GM12878 (cell line): ENCODE results near the gene TEX28. TPM values are rescaled to one million over a fixed set of nuclear protein-coding genes. Genes with fewer than 3 reads are reported as not detected.

ENCODE experiments used
- ATAC-seq: fragments of 200-7000 bp; cut with Tn5 transposase; 3 replicates; pipeline ENCODE4 v1.9.1; 2020; ENCODE audit warnings: mild to moderate bottlenecking, moderate library complexity
- BruUV-seq: library from RNA; stranded (reverse); fragments of 400-500 nt; replicated peaks from 2 replicates; lab custom pipeline; 2021; lab: Mats Ljungman, UMichigan
- CTCF ChIA-PET: fragments of 300-600 bp; sonication (Branson Sonifier 250); formaldehyde crosslinking; extraction: SDS; loops from one replicate; lab custom pipeline; 2021; ENCODE audit warnings: inconsistent platforms; lab: Yijun Ruan, JAX
- POLR2A ChIA-PET: fragments of 350-600 bp; formaldehyde crosslinking; extraction: SDS; loops from one replicate; lab custom pipeline; 2021; ENCODE audit warnings: inconsistent platforms; lab: Charles Lee
- RAD21 ChIA-PET: fragments of 300-600 bp; sonication (Branson Sonifier 250); formaldehyde crosslinking; loops from one replicate; lab custom pipeline; 2023; ENCODE audit warnings: antibody characterized with exemption; ENCODE audit not compliant: unreplicated experiment; lab: Charles Lee
- SMC1A ChIA-PET: fragments of 300-600 bp; sonication (Branson Sonifier 250); formaldehyde crosslinking; loops from one replicate; lab custom pipeline; 2023; ENCODE audit not compliant: unreplicated experiment, uncharacterized antibody; lab: Charles Lee
- DNase-seq: peaks from one replicate; pipeline ENCODE4 v3.0.0-alpha.2; 2011; ENCODE audit warnings: low read depth, low spot score
- FAIRE-seq: peaks from 3 replicates; lab custom pipeline; 2011; peaks lifted over from hg19 to GRCh38; lab: Jason Lieb, UNC
- H2AFZ ChIP-seq: 2 replicates; pipeline ENCODE4 v1.6.0; 2011; ENCODE audit warnings: low read depth, low read length, control low read depth; ENCODE audit not compliant: control insufficient read depth
- H3K27ac ChIP-seq: 2 replicates; pipeline ENCODE4 v1.5.1; 2011; ENCODE audit warnings: control low read depth; ENCODE audit not compliant: control insufficient read depth, insufficient read depth
- H3K27me3 ChIP-seq, 2 experiments: replicated peaks in 1 of 2; 2 replicates each; pipeline versions ENCODE4 v1.6.0 to v1.6.1; 2011; ENCODE audit warnings: low read length in 1 of 2; ENCODE audit not compliant: control insufficient read depth in 2 of 2, insufficient read depth in 2 of 2
- H3K36me3 ChIP-seq, 2 experiments: 2 replicates each; pipeline ENCODE4 v1.5.1; 2011; ENCODE audit warnings: low read length in 1 of 2; ENCODE audit not compliant: control insufficient read depth in 2 of 2, insufficient read depth in 2 of 2
- H3K4me1 ChIP-seq: 2 replicates; pipeline ENCODE4 v1.6.1; 2011; ENCODE audit warnings: mild to moderate bottlenecking, low read length, moderate library complexity, mixed read lengths; ENCODE audit not compliant: control insufficient read depth, insufficient read depth
- H3K4me2 ChIP-seq: 2 replicates; pipeline ENCODE4 v1.6.0; 2011; ENCODE audit warnings: control low read depth; ENCODE audit not compliant: control insufficient read depth, insufficient read depth
- H3K4me3 ChIP-seq: fragments of 200-600 bp; sonication (generic); 2 replicates; pipeline ENCODE4 v1.5.1; 2016
- H3K79me2 ChIP-seq: 2 replicates; pipeline ENCODE4 v1.6.0; 2011; ENCODE audit warnings: low read length; ENCODE audit not compliant: control insufficient read depth, insufficient read depth
- H3K9ac ChIP-seq: 2 replicates; pipeline ENCODE4 v1.8.0; 2011; ENCODE audit warnings: low read length, control low read depth, mixed read lengths; ENCODE audit not compliant: control insufficient read depth, insufficient read depth
- H3K9me3 ChIP-seq: replicated peaks from 3 replicates; pipeline ENCODE4 v1.5.1; 2011; ENCODE audit warnings: mild to moderate bottlenecking, low read length; ENCODE audit not compliant: control insufficient read depth, insufficient read depth
- H4K20me1 ChIP-seq: 2 replicates; pipeline ENCODE4 v1.6.0; 2011; ENCODE audit not compliant: control insufficient read depth, insufficient read depth
- EP300 ChIP-seq, 2 experiments: fragments of 150-350 bp in 1 of 2; IDR thresholded peaks; 2 replicates each; pipeline ENCODE4 v1.6.1; 2011 to 2012; ENCODE audit warnings: low read depth in 2 of 2, low read length in 2 of 2, borderline replicate concordance in 1 of 2, improper control_type of control experiment in 1 of 2, inconsistent platforms in 1 of 2; ENCODE audit not compliant: control insufficient read depth in 1 of 2
- IRF4 ChIP-seq: IDR thresholded peaks from 2 replicates; pipeline ENCODE4 v1.6.1; 2011; ENCODE audit warnings: low read depth, low read length
- JUNB ChIP-seq: IDR thresholded peaks from 2 replicates; pipeline ENCODE4 v1.6.1; 2016; ENCODE audit warnings: antibody characterized with exemption, mild to moderate bottlenecking
- SKIL ChIP-seq: fragments of 450-650 bp; IDR thresholded peaks from 2 replicates; pipeline ENCODE4 v1.6.1; 2017; ENCODE audit warnings: mild to moderate bottlenecking, low read depth, inconsistent platforms; ENCODE audit not compliant: poor library complexity, severe bottlenecking
- WGBS: methylation state at CpG from one replicate; pipeline ENCODE4 v1.1.6; 2016; ENCODE audit warnings: low lambda C conversion rate; ENCODE audit not compliant: insufficient replicate concordance, insufficient coverage; ENCODE audit errors: missing lambda C conversion rate; 5-methylcytosine and 5-hydroxymethylcytosine counted together
- in situ Hi-C: fragments of 300-500 bp; cut with MboI; formaldehyde crosslinking; loops from 9 replicates; pipeline ENCODE4 v1.14.3; 2018; ENCODE audit warnings: mixed read lengths
- intact Hi-C: fragments of 100-400 bp; cut with micrococcal nuclease; formaldehyde crosslinking; loops from one replicate; pipeline ENCODE4 v1.14.2; 2022; ENCODE audit not compliant: unreplicated experiment
- polyA plus RNA-seq, 11 experiments: library from polyadenylated mRNA; depleted of rRNA in 4 of 11; unstranded in 6 of 11; stranded (reverse) in 5 of 11; fragments of >200 nt; fragmentation: Nextera tagmentation in 4 of 11; fragmentation: Illumina TruSeq in 1 of 11; extraction: Ambion mirVana in 4 of 11; extraction: Trizol in 1 of 11; gene quantifications; 1 replicate in 1 of 11; 2 replicates in 10 of 11; pipeline versions ENCODE4 v1.2.1 to v1.2.3, GENCODE V29; 2011 to 2016; ENCODE audit warnings: inconsistent platforms in 2 of 11, missing spikeins in 2 of 11, low read depth in 1 of 11
- total RNA-seq, 4 experiments: library from RNA; depleted of rRNA in 3 of 4; stranded (reverse); fragments of >200 nt in 3 of 4; fragmentation: Illumina TruSeq in 1 of 4; extraction: Trizol in 1 of 4; gene quantifications; 2 replicates each; pipeline versions ENCODE4 v1.2.1 to v1.2.3, GENCODE V29; 2013 to 2021

TEX28 gene
- total and polyA plus RNA-seq, 10 of the 15 experiments (the other 5 are each of a cell fraction or from before 2014, with no cell fraction given), result not detected

- Histone ChIP-seq H3K4me1 (peaks cover 5% of the 10 kb centered on the region; the same call in 1 of the 2 replicates), H3K9ac (no peak overlapping the region), H3K4me3 (no peak overlapping the region), H4K20me1 (no peaks in the 10 kb centered on the region), H3K4me2 (no peak overlapping the region), H3K27me3 (no peaks in the 10 kb centered on the region), H3K79me2 (no peaks in the 10 kb centered on the region), H2AFZ (no peak overlapping the region), H3K36me3 (no peaks in the 10 kb centered on the region), H3K9me3 (no peaks in the 10 kb centered on the region; the same call in 1 of the 3 replicates), H3K27ac (no peak overlapping the region)
- no peak for DNase-seq
- intact Hi-C loops (no loop called here), in situ Hi-C loops (loop anchor here (25.0 kb wide), 1 partner anchor 174 kb away; the partner anchor contains the start of gene OPN1LW)
- no peak for FAIRE-seq
- RAD21 ChIA-PET, result no interaction called here
- BruUV-seq, result no TSS peak
- POLR2A ChIA-PET, result no interaction called here
- CTCF ChIA-PET, result interaction anchor here (1.6 to 4.0 kb wide), 3 partner anchors 13 to 189 kb away, joined by 4 to 17 read pairs (median 4); no protein-coding TSS in a partner anchor
- no peak for ATAC-seq
- SMC1A ChIA-PET, result no interaction called here
- TF ChIP-seq IRF4 (0 out of 2 replicates have a peak, but pooled peaks have one; percentile 25), JUNB (peak; percentile 59), SKIL (no peak), EP300 (IDR thresholded peaks at IDR 0.05; ENCODE audit: borderline replicate concordance in 1 of 2, control insufficient read depth in 1 of 2, low read depth in 2 of 2, low read length in 2 of 2) (no peak)
- 64% methylated on average over 19 of the region's 19 CpGs for WGBS
Observed at GRCh38 chrX:154310616-154311536, 16.0 kb upstream of the TEX28 start.
